ENCODE data around the gene PDE4B.
A peak's percentile ranks its signal among the peaks of the same experiment; 100 is the strongest.

Gene PDE4B
- long read RNA-seq, donor 1, partial matches to known transcripts, result 0 of 1 reads
- long read RNA-seq, donor 1, other reads (novel, unspliced or antisense), result 0 of 1 reads
- long read RNA-seq, donor 2, result 0 reads
- long read RNA-seq, donor 3, partial matches to known transcripts, result 0 of 1 reads
- long read RNA-seq, donor 3, other reads (novel, unspliced or antisense), result 0 of 1 reads
- long read RNA-seq, donor 4, result 0 reads
- long read RNA-seq, donor 5, result 0 reads
- long read RNA-seq, donor 6, partial matches to known transcripts, result 0 of 2 reads
- long read RNA-seq, donor 6, other reads (novel, unspliced or antisense), result 0 of 2 reads
- long read RNA-seq, donor 7, result 0 reads
- long read RNA-seq, donor 8, partial matches to known transcripts, result 0 of 1 reads
- long read RNA-seq, donor 8, other reads (novel, unspliced or antisense), result 0 of 1 reads

- DNase-seq, result peak; percentile 75
These were observed at the start of gene PDE4B for GRCh38 chr1:65792669-65793358. PDE4B (plus strand) TSS chr1:65792895.

GRCh38 chr1:65744731-65745130 lies 48.0 kb upstream of the PDE4B start:
- DNase-seq, result no peak

GRCh38 chr1:65751961-65752360 lies 40.7 kb upstream of the PDE4B start:
- no peak for DNase-seq

DNA sequence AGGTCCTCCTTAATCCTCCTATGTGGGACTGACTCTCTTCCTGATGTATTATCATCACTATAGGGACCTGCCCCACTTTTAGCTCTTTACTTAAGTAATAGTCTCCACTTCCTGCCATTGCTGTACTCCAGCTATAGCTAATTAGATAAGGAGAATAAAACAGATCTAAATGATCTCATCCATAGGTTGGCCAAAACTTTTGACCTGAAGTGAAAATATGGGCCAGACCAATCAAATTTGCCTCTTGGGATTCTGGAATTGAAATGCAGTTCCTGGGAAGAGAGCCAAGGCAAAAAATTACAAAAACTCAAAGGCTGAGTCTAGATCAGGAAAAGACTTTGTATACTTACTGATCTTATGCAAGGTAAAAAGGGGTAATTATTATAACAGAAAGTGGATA lies 36.1 kb upstream of the PDE4B start:
- no peak for DNase-seq

GRCh38 chr1:65757531-65757930 lies 35.2 kb upstream of the PDE4B start:
- no peak for DNase-seq

GRCh38 chr1:65758128-65758527 lies 34.6 kb upstream of the PDE4B start:
- DNase-seq, result no peak

DNA sequence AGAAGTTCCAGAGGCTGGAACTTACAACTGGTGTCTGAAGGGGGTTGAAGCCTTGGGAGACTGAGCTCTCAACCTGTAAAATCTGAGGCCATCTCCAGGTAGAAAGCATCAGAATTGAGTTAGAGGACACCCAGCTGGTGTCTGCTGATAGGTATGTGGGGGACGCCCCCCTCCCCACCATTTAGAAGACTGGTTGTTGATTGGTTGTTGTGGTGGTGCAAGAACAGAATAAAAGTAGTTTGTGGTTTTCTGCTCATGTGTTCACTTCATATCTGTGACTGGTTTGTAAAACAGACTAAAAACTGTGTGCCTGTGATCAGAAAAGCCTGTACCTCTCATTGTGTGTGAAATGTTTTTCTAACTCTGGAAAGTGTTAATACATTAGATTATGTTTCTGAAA lies 33.2 kb upstream of the PDE4B start:
- no peak for DNase-seq

DNA sequence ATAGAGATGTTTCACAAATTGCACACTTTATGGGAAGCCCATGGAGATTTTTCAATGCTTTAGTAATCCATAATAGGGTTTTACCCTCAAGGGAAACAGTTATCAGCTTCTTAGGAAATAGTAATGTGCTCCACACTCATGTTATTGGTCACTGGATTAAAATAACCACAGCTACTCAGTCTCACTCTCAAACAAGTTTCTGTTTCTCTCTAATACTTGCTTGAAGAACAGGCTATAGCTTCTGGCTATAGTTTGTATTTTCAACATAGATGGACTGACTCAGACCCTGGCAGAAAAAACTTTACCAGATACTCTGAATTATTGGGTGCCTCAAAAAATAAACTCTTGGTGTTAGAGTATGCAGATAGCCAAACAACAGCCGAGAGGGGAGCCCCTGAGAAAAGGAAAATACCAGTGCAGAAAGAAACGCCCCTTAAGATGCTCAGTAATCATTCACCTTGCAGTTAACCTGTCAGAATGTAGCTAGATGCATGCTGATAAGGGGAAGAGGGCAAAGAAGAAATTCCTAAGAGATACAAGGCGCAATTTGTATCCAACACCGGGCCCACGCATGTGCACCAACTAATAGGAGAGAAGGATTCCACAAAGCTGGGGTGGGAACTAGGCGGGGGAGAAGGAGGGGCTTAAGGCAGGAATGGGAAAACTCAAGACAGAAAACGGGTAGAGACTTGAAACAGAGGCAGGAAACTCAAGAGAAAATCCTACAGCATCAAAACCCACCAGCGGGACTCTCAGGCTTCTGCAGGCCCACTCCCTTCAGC lies 30.4 kb upstream of the PDE4B start:
- no peak for DNase-seq

GRCh38 chr1:65764052-65764451 lies 28.6 kb upstream of the PDE4B start:
- no peak for DNase-seq

DNA sequence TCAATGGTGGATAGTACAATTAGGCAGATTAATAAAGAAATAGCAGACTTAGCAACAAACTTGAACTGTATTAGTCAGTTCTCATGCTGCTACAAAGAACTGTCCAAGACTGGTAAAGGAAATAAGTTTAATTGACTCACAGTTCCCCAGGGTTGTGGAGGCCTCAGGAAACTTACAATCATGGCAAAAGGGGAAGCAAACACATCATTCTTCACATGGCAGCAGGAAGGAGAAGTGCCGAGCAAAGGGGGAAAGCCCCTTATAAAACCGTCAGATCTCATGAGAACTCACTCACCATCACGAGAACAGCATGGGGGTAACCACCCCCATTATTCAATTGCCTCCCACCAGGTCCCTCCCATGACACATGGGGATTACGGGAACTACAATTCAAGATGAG lies 27.1 kb upstream of the PDE4B start:
- no peak for DNase-seq

- no peak for DNase-seq
These were observed 23.1 kb upstream of the PDE4B start for GRCh38 chr1:65769636-65770035.

- DNase-seq, result no peak
These were observed 20.1 kb upstream of the PDE4B start for GRCh38 chr1:65772607-65773006.

DNA sequence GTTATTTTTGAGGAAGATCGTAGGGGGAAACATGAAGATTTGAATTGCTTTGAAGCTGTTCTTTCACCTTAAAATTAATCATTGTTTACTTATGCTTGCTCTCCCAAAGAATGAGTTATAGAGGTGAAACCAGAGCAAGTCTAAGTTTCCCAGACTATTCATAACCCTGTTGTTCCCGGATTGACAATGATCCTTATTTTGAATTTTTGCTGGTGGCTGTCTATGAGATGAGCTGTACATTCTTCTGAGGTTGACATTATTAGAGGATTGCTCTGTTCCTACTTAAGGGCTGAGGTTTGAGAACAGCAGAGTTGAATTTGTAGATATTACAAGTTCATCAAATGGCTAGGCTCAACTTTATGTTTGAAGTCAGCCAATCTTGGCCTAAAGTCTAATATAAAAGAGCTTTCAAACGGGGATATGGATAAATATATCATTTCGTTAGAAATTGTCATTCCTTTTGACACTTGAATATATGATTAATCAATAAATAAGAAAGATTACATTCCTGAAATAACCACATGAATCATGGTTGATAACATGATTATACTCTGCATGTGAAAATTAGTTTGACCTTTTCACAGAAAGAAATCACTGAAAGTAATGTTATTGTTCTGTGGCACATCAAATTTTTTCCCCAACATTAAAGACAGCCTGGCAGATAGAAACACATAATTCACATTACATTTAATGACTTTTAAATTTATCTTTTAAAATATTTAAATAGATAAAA lies 19.1 kb upstream of the PDE4B start:
- DNase-seq, result no peak

GRCh38 chr1:65788762-65789161 lies 3.9 kb upstream of the PDE4B start:
- DNase-seq, result no peak

- DNase-seq, result no peak
These were observed 1.3 kb upstream of the PDE4B start for GRCh38 chr1:65791396-65791795.

DNA sequence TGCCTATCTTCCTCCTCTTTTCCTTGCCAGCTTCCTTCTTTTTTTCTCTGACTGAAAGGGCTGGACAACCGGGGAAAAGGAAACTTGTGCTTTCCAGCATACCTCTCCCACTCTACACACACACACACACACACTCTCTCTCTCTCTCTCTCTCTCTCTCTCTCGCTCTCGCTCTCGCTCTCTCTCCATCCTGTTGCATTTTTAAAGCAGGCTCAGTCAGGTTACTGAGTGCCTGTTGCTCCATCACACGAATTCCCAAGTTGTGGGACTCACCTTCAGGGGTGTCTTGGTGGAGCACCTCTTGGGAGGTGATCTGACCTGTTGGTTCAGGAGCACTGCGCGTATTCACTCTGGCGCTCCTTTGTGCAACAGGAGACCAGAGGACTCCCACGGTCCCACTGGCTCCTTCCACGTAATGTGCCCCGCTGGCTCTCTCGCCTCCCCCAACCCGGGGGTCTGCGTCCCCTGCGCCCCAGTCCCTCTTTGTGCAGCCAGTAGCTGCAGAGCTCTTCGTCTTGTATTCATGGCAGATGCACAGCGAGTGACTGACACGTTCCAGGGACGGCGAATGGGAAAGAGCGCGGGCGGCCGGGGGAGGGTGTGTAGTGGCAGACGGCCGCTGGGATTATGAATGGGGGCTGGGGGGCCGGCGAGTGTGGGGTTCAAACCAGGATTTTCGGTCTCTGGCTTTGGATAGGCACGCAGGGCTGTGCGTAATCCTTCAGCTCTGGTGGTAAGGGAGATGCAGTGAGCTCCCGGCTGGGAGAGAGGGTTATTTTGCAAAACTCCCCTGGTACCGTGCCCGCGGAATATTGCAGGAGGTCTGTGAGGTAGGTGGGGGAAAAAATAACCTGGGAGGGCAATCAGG lies 660 bp upstream of the PDE4B start:
- DNase-seq, result peak; percentile 56

GRCh38 chr1:65793359-65793732 lies 651 bp downstream of the PDE4B start:
- no peak for DNase-seq

DNA sequence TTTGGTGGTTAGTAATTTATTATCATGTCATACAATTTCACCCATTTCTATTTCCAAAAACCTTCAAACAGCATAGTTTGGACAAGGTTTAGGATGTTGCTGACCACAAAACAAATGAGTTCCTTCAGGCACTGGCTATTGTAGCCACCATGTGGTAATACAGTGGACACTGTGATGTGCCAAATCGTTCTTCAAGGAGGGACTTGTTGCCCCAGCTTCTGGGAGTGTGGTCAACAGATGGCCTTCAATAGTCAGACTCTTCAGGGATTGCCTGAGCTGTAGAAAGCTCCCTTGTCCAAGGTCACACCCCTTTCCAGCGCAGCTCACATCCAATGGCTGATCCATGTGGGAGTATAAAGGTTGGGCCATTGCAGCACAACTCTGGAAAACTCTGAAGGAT lies 2.6 kb downstream of the PDE4B start:
- DNase-seq, result no peak

GRCh38 chr1:65799601-65800000 lies 6.9 kb downstream of the PDE4B start:
- DNase-seq, result no peak

- DNase-seq, result no peak
These were observed 11.9 kb downstream of the PDE4B start for GRCh38 chr1:65804584-65804983.

DNA sequence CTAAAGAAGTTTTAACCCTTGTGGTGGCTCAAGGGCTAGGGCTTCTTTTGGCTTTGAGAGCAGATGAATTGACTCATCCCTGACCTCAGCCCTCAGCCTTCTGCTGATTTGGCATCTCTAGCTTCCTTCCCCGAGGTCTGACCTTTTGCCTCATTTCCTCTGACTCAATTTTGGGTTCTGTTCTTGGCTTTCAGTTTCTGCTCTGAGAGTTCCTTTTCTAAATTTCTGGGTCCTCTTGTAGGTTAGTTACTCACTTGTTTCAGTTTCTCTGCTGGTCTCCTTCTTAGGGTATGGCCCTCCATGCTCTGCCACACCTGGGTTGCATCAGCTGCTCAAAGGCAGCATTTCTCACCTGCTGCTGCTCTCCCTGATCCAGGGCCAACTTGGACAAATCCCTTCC lies 19.4 kb downstream of the PDE4B start:
- DNase-seq, result no peak

DNA sequence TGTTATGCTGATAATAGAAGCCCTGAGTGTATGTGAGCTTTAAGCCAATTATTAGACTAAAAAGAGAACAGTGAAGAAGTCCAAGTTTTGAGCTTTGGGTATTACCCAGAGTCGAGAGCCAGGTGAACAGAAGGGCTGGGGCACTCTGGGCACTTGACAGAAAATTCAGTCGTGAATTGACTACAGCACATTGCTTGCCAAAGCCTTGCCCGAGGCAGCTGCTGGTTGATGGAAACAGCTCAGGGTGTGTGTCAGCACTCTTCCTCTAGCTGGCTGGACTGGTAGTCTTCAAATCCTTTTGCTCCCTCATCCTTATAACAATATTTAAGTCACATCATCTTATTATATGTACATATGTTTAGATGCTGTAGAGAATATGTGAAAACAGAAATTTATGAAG lies 21.3 kb downstream of the PDE4B start:
- DNase-seq, result no peak

Measured in right kidney (tissue), 9 donors.